Measurements from ENCODE around the gene IFT81.

IFT81 gene

DNA sequence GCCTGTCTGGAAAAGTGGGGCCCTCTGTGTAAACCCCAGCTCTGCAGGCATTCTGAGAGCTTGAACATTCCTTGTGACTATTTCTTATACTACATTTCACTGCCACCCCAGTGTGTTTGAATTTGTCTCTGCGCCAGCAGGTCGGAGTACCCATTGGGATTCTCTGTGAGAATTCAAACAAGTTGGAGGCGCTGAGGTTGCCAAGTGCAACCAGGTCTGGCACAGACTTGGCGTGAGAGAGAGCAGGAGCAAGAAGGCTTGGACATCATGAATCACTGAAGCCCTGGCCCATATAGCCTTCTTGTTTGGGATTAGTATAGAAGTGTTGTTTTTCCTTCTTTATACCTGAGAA is 123.9 kb downstream of the IFT81 start (continued):
- TF ChIP-seq, protein P1, sequence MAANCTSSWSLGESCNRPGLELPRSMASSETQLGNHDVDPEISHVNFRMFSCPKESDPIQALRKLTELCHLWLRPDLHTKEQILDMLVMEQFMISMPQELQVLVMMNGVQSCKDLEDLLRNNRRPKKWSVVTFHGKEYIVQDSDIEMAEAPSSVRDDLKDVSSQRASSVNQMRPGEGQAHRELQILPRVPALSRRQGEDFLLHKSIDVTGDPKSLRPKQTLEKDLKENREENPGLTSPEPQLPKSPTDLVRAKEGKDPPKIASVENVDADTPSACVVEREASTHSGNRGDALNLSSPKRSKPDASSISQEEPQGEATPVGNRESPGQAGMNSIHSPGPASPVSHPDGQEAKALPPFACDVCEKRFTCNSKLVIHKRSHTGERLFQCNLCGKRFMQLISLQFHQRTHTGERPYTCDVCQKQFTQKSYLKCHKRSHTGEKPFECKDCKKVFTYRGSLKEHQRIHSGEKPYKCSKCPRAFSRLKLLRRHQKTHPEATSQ (tag by site-specific recombination; IDR thresholded peaks at IDR 0.05), result no peak
- TF ChIP-seq, protein P2, sequence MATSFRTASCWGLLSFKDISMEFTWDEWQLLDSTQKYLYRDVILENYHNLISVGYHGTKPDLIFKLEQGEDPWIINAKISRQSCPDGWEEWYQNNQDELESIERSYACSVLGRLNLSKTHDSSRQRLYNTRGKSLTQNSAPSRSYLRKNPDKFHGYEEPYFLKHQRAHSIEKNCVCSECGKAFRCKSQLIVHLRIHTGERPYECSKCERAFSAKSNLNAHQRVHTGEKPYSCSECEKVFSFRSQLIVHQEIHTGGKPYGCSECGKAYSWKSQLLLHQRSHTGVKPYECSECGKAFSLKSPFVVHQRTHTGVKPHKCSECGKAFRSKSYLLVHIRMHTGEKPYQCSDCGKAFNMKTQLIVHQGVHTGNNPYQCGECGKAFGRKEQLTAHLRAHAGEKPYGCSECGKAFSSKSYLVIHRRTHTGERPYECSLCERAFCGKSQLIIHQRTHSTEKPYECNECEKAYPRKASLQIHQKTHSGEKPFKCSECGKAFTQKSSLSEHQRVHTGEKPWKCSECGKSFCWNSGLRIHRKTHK (tag by site-specific recombination; IDR thresholded peaks at IDR 0.05), result no peak
- TF ChIP-seq PRDM1 (tag by site-specific recombination; IDR thresholded peaks at IDR 0.05), result no peak
- TF ChIP-seq, protein P3, sequence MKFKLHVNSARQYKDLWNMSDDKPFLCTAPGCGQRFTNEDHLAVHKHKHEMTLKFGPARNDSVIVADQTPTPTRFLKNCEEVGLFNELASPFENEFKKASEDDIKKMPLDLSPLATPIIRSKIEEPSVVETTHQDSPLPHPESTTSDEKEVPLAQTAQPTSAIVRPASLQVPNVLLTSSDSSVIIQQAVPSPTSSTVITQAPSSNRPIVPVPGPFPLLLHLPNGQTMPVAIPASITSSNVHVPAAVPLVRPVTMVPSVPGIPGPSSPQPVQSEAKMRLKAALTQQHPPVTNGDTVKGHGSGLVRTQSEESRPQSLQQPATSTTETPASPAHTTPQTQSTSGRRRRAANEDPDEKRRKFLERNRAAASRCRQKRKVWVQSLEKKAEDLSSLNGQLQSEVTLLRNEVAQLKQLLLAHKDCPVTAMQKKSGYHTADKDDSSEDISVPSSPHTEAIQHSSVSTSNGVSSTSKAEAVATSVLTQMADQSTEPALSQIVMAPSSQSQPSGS (tag by site-specific recombination; IDR thresholded peaks at IDR 0.05; ENCODE audit: low read depth), result no peak
- TF ChIP-seq ZNF146 (tag by site-specific recombination; IDR thresholded peaks at IDR 0.05), result no peak
- TF ChIP-seq ZNF514 (tag by site-specific recombination; IDR thresholded peaks at IDR 0.05), result no peak
- TF ChIP-seq KLF7 (tag by site-specific recombination; IDR thresholded peaks at IDR 0.05; ENCODE audit: borderline replicate concordance), result no peak

DNA sequence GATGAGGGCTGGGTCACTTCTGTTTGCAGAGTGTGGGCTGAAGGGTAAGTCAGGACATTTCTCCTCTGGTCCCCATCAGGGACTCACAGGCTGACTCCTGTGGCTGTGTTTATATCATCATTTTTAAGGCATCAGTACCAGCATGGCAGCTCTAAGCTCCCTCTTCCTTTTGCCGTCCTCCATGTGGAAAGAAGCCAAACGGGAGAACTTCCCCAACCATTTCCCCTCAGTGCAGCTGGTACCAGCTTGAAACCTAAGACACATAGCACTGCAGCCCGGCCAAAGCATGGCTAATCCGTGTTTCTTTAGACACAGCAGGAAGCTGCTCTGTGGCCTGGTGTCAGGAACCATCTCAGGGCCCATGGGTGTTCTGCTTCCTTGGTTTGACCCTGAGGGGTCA is 124.9 kb downstream of the IFT81 start:
- H3K36me3 ChIP-seq (ENCODE audit: control insufficient read depth in 2 of 2, insufficient read depth in 1 of 2, low read length in 2 of 2), result no peaks in the 10 kb centered on the region
- no peak overlapping the region for H3K4me3 ChIP-seq (ENCODE audit: low read depth, low read length)
- POLR2A ChIA-PET, result interaction anchor here (1.0 kb wide), 1 partner anchor 33 kb away, joined by 4 read pairs; no protein-coding TSS in a partner anchor
- TF ChIP-seq ZNF335 (tag by site-specific recombination; conservative IDR thresholded peaks at IDR 0.05) (no peak), ZNF292 (tag by site-specific recombination; IDR thresholded peaks at IDR 0.05; ENCODE audit: borderline replicate concordance, low read depth) (no peak), ZNF521 (tag by site-specific recombination; IDR thresholded peaks at IDR 0.05) (no peak), OVOL3 (tag by site-specific recombination; IDR thresholded peaks at IDR 0.05) (no peak), ZBTB20 (tag by site-specific recombination; IDR thresholded peaks at IDR 0.05) (no peak), KLF9 (tag by site-specific recombination; IDR thresholded peaks at IDR 0.05; ENCODE audit: low read depth) (no peak), ZBTB7A (tag by site-specific recombination; IDR thresholded peaks at IDR 0.05; ENCODE audit: low read depth) (no peak), ZNF670 (tag by site-specific recombination; IDR thresholded peaks at IDR 0.05; ENCODE audit: low read depth) (no peak), REPIN1 (tag by site-specific recombination; IDR thresholded peaks at IDR 0.05; ENCODE audit: low read depth) (no peak), ZNF274 (IDR thresholded peaks at IDR 0.05; ENCODE audit: low read length) (no peak), ZNF274 (tag by site-specific recombination; IDR thresholded peaks at IDR 0.05; ENCODE audit: borderline replicate concordance) (no peak), ZNF596 (tag by site-specific recombination; IDR thresholded peaks at IDR 0.05) (no peak), BCL11A (tag by site-specific recombination; IDR thresholded peaks at IDR 0.05; ENCODE audit: low read depth) (no peak), ZNF624 (tag by site-specific recombination; IDR thresholded peaks at IDR 0.05) (no peak)
- TF ChIP-seq, protein P3 (tag by site-specific recombination; IDR thresholded peaks at IDR 0.05; ENCODE audit: low read depth), result no peak
- TF ChIP-seq, protein P4, sequence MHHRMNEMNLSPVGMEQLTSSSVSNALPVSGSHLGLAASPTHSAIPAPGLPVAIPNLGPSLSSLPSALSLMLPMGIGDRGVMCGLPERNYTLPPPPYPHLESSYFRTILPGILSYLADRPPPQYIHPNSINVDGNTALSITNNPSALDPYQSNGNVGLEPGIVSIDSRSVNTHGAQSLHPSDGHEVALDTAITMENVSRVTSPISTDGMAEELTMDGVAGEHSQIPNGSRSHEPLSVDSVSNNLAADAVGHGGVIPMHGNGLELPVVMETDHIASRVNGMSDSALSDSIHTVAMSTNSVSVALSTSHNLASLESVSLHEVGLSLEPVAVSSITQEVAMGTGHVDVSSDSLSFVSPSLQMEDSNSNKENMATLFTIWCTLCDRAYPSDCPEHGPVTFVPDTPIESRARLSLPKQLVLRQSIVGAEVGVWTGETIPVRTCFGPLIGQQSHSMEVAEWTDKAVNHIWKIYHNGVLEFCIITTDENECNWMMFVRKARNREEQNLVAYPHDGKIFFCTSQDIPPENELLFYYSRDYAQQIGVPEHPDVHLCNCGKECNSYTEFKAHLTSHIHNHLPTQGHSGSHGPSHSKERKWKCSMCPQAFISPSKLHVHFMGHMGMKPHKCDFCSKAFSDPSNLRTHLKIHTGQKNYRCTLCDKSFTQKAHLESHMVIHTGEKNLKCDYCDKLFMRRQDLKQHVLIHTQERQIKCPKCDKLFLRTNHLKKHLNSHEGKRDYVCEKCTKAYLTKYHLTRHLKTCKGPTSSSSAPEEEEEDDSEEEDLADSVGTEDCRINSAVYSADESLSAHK (tag by site-specific recombination; IDR thresholded peaks at IDR 0.05), result no peak
- H3K9me3 ChIP-seq (ENCODE audit: control insufficient read depth, insufficient read depth, low read depth, low read length), result no peaks in the 10 kb centered on the region
- no peak overlapping the region for H3K27ac ChIP-seq (ENCODE audit: extremely low read depth, low read depth, low read length)
- peaks cover 4% of the 10 kb centered on the region for H3K4me1 ChIP-seq (ENCODE audit: control insufficient read depth, insufficient read depth, low read length)
- CTCF ChIA-PET, result interaction anchor here (0.5 to 0.6 kb wide), 2 partner anchors 8 to 42 kb away, joined by 3 to 7 read pairs; no protein-coding TSS in a partner anchor
